Sigmoid colon (tissue), 7 donors: ENCODE results near the gene IFNAR1. TPM values are rescaled to one million over a fixed set of nuclear protein-coding genes. Genes with fewer than 3 reads are reported as not detected.

ENCODE experiments used
- DNase-seq: peaks from one replicate; pipeline ENCODE4 v3.0.0-alpha.2; 2019
- H3K27ac ChIP-seq, 4 donors: fragments of 200-600 bp; sonication (generic); one replicate each; pipeline ENCODE4 v1.5.1; 2016 to 2019; ENCODE audit warnings: mild to moderate bottlenecking in 1 of 4
- H3K27me3 ChIP-seq, 3 donors: fragments of 200-600 bp; sonication (generic); one replicate each; pipeline ENCODE4 v1.5.1; 2019; ENCODE audit warnings: mild to moderate bottlenecking in 1 of 3
- H3K36me3 ChIP-seq, 4 donors: fragments of 200-600 bp; sonication (generic); one replicate each; pipeline ENCODE4 v1.5.1; 2016 to 2019
- H3K4me1 ChIP-seq, 4 donors: fragments of 200-600 bp; sonication (generic); one replicate each; pipeline ENCODE4 v1.5.1; 2017 to 2019
- H3K4me3 ChIP-seq, 4 donors: fragments of 200-600 bp; sonication (generic); one replicate each; pipeline ENCODE4 v1.5.1; 2017 to 2019; ENCODE audit warnings: mild to moderate bottlenecking in 2 of 4, moderate library complexity in 1 of 4
- H3K9me3 ChIP-seq, 4 donors: fragments of 200-600 bp in 3 of 4; sonication (generic) in 3 of 4; one replicate each; pipeline versions ENCODE4 v1.5.1 to v1.6.1; 2013 to 2019
- CTCF ChIP-seq, 4 experiments: fragments of 450-650 bp in 3 of 4; fragments of 200-600 bp in 1 of 4; IDR thresholded peaks; one replicate each; pipeline ENCODE4 v1.5.1; 2016 to 2019; ENCODE audit warnings: antibody characterized with exemption in 4 of 4, mild to moderate bottlenecking in 3 of 4, moderate library complexity in 2 of 4
- EP300 ChIP-seq, 4 donors: sonication (generic); formaldehyde crosslinking; IDR thresholded peaks; one replicate each; pipeline ENCODE4 v1.6.1; 2017; ENCODE audit warnings: antibody characterized with exemption in 4 of 4
- POLR2A ChIP-seq, 2 donors: fragments of 450-650 bp; IDR thresholded peaks; one replicate each; pipeline ENCODE4 v1.6.1; 2016; ENCODE audit warnings: antibody characterized with exemption in 2 of 2, mild to moderate bottlenecking in 2 of 2, moderate library complexity in 2 of 2
- POLR2AphosphoS5 ChIP-seq, 4 donors: sonication (generic); formaldehyde crosslinking; IDR thresholded peaks; one replicate each; pipeline ENCODE4 v1.6.1; 2017; ENCODE audit warnings: antibody characterized with exemption in 4 of 4
- WGBS, 2 donors: extraction: QIAGEN DNeasy Blood & Tissue Kit; methylation state at CpG; one replicate each; pipeline ENCODE4 v1.1.7; 2013; 5-methylcytosine and 5-hydroxymethylcytosine counted together
- intact Hi-C: fragments of 100-400 bp; cut with DNase I; formaldehyde crosslinking; loops from one replicate; pipeline ENCODE4 v1.15.1; 2023
- polyA plus RNA-seq, 3 donors: library from polyadenylated mRNA; stranded (reverse); fragments of 200-250 nt; gene quantifications; one replicate each; pipeline ENCODE4 v1.2.3, GENCODE V29; 2013
- total RNA-seq, 4 donors: library from RNA; depleted of rRNA; stranded (reverse); fragments of >200 nt; gene quantifications; one replicate each; pipeline ENCODE4 v1.1.0, GENCODE V29; 2016
- donor health status: healthy with polysubstance abuse.
- donor health status: Bipolar disorder and iron deficiency.
- donor health status: healthy.

The IFNAR1 gene
- total and polyA plus RNA-seq, 7 donors, result 6.6 to 32.6 (median 25.5) TPM

- Histone ChIP-seq H3K36me3 (peaks cover 0 to 18% (median 6%) of the 10 kb centered on the region in 4 donors), H3K4me1 (peaks cover 0 to under 1% (median under 1%) of the 10 kb centered on the region in 4 donors), H3K27ac (no peak overlapping the region), H3K27me3 (no peaks in the 10 kb centered on the region), H3K9me3 (peaks cover 0 to 3% (median 0%) of the 10 kb centered on the region in 4 donors), H3K4me3 (no peak overlapping the region)
- TF ChIP-seq POLR2AphosphoS5 (IDR thresholded peaks at IDR 0.05) (no peak), POLR2A (IDR thresholded peaks at IDR 0.05) (no peak), CTCF (IDR thresholded peaks at IDR 0.05) (no peak), EP300 (IDR thresholded peaks at IDR 0.05) (no peak)
- DNase-seq, result no peak
- WGBS, 2 donors, result 49 to 76% methylated on average over 2 of the region's 2 CpGs
- intact Hi-C loops, result no loop called here
Observed at GRCh38 chr21:33334824-33335223, 10.1 kb downstream of the IFNAR1 start.

GRCh38 chr21:33339135-33339534 is 14.4 kb downstream of the IFNAR1 start:
- Histone ChIP-seq H3K9me3 (no peaks in the 10 kb centered on the region), H3K4me1 (peaks cover 0 to 13% (median 8%) of the 10 kb centered on the region in 4 donors), H3K27me3 (no peaks in the 10 kb centered on the region), H3K4me3 (no peak overlapping the region), H3K36me3 (peaks cover 0 to 48% (median 0%) of the 10 kb centered on the region in 4 donors), H3K27ac (no peak overlapping the region)
- intact Hi-C loops, result no loop called here
- 82 to 99% methylated on average over 1 of the region's 1 CpG for WGBS, 2 donors
- no peak for DNase-seq
- TF ChIP-seq CTCF (IDR thresholded peaks at IDR 0.05) (no peak), POLR2AphosphoS5 (IDR thresholded peaks at IDR 0.05) (no peak), POLR2A (IDR thresholded peaks at IDR 0.05) (no peak), EP300 (IDR thresholded peaks at IDR 0.05) (no peak)

- Histone ChIP-seq H3K9me3 (no peaks in the 10 kb centered on the region), H3K4me3 (no peak overlapping the region), H3K27me3 (no peaks in the 10 kb centered on the region), H3K27ac (no peak overlapping the region), H3K36me3 (peaks cover 0 to 56% (median 0%) of the 10 kb centered on the region in 4 donors), H3K4me1 (peaks cover 0 to 13% (median 8%) of the 10 kb centered on the region in 4 donors)
- 54 to 57% methylated on average over 2 of the region's 2 CpGs for WGBS, 2 donors
- no peak for DNase-seq
- intact Hi-C loops, result no loop called here
- no peak for TF ChIP-seq POLR2AphosphoS5 (IDR thresholded peaks at IDR 0.05)
Observed at GRCh38 chr21:33339918-33340317, 15.1 kb downstream of the IFNAR1 start.

- H3K27ac ChIP-seq, result no peak overlapping the region
- intact Hi-C loops, result no loop called here
- no peaks in the 10 kb centered on the region for H3K9me3 ChIP-seq
- WGBS, 2 donors, result 96 to 97% methylated on average over 5 of the region's 5 CpGs
- TF ChIP-seq EP300 (IDR thresholded peaks at IDR 0.05) (no peak), POLR2A (IDR thresholded peaks at IDR 0.05) (no peak), POLR2AphosphoS5 (IDR thresholded peaks at IDR 0.05) (no peak), CTCF (IDR thresholded peaks at IDR 0.05) (no peak)
- H3K4me1 ChIP-seq, result peaks cover 0 to 3% (median 0%) of the 10 kb centered on the region in 4 donors
- peaks cover 0 to 90% (median 8%) of the 10 kb centered on the region in 4 donors for H3K36me3 ChIP-seq
- H3K4me3 ChIP-seq, result no peak overlapping the region
- H3K27me3 ChIP-seq, result no peaks in the 10 kb centered on the region
- no peak for DNase-seq
Observed at GRCh38 chr21:33345751-33346238, 21.0 kb downstream of the IFNAR1 start.

GRCh38 chr21:33348706-33349105 is 23.9 kb downstream of the IFNAR1 start:
- WGBS, 2 donors, result 93% methylated on average over 3 of the region's 3 CpGs
- no peaks in the 10 kb centered on the region for H3K9me3 ChIP-seq
- TF ChIP-seq POLR2A (IDR thresholded peaks at IDR 0.05), result no peak
- TF ChIP-seq CTCF (IDR thresholded peaks at IDR 0.05), result no peak
- no peak for TF ChIP-seq POLR2AphosphoS5 (IDR thresholded peaks at IDR 0.05)
- TF ChIP-seq EP300 (IDR thresholded peaks at IDR 0.05), result no peak
- H3K27ac ChIP-seq, result no peak overlapping the region
- intact Hi-C loops, result no loop called here
- DNase-seq, result no peak
- no peak overlapping the region for H3K4me3 ChIP-seq
- H3K36me3 ChIP-seq, result peaks cover 0 to 84% (median 8%) of the 10 kb centered on the region in 4 donors
- H3K4me1 ChIP-seq, result no peaks in the 10 kb centered on the region
- H3K27me3 ChIP-seq, result no peaks in the 10 kb centered on the region
